Mesenchymal stem cell (in vitro differentiated cells and primary cell): ENCODE measurements around the gene MKS1.

Source experiments
- DNase-seq: peaks from one replicate; pipeline ENCODE4 v3.0.0-alpha.2; 2013
- H2AFZ ChIP-seq: one replicate; pipeline ENCODE4 v1.6.1; 2013; ENCODE audit warnings: low read depth, mild to moderate bottlenecking, control low read depth, inconsistent platforms, low read length, moderate library complexity
- H2AK5ac ChIP-seq: 2 replicates; pipeline ENCODE4 v1.6.1; 2013; ENCODE audit warnings: low read length, moderate library complexity, mild to moderate bottlenecking, inconsistent platforms; ENCODE audit not compliant: severe bottlenecking
- H2BK120ac ChIP-seq: one replicate; pipeline ENCODE4 v1.6.1; 2013; ENCODE audit warnings: low read depth, mild to moderate bottlenecking, inconsistent platforms, low read length, moderate library complexity
- H2BK12ac ChIP-seq, 2 experiments: one replicate each; pipeline ENCODE4 v1.6.1; 2013; ENCODE audit warnings: inconsistent platforms in 2 of 2, low read length in 2 of 2, mild to moderate bottlenecking in 2 of 2, moderate library complexity in 2 of 2, control low read depth in 1 of 2
- H2BK15ac ChIP-seq: one replicate; pipeline ENCODE4 v1.6.1; 2013; ENCODE audit warnings: mild to moderate bottlenecking, low read depth, inconsistent platforms; ENCODE audit not compliant: poor library complexity, severe bottlenecking
- H2BK5ac ChIP-seq: 2 replicates; pipeline ENCODE4 v1.6.1; 2013; ENCODE audit warnings: low read depth, mild to moderate bottlenecking, low read length, control low read depth, inconsistent platforms; ENCODE audit not compliant: poor library complexity, severe bottlenecking
- H3K14ac ChIP-seq, 2 experiments: one replicate each; pipeline ENCODE4 v1.6.1; 2013; ENCODE audit warnings: inconsistent platforms in 2 of 2, low read length in 2 of 2, control low read depth in 1 of 2, mild to moderate bottlenecking in 1 of 2, moderate library complexity in 1 of 2
- H3K18ac ChIP-seq, 2 experiments: one replicate each; pipeline ENCODE4 v1.6.1; 2013; ENCODE audit warnings: inconsistent platforms in 2 of 2, low read length in 2 of 2, control low read depth in 1 of 2, low read depth in 1 of 2, mild to moderate bottlenecking in 1 of 2
- H3K23ac ChIP-seq, 2 experiments: one replicate each; pipeline ENCODE4 v1.6.1; 2013; ENCODE audit warnings: inconsistent platforms in 2 of 2, low read length in 2 of 2, mild to moderate bottlenecking in 2 of 2, moderate library complexity in 2 of 2, control low read depth in 1 of 2
- H3K27ac ChIP-seq: 2 replicates; pipeline ENCODE4 v1.5.1; 2013; ENCODE audit warnings: mild to moderate bottlenecking, moderate library complexity, low read length, control low read depth, inconsistent platforms; ENCODE audit not compliant: poor library complexity, severe bottlenecking
- H3K27me3 ChIP-seq, 2 experiments: 2 replicates each; pipeline versions ENCODE4 v1.6.1 to v1.7.0; 2013; ENCODE audit warnings: low read length in 2 of 2, mild to moderate bottlenecking in 2 of 2, moderate library complexity in 2 of 2, control low read depth in 1 of 2, inconsistent platforms in 1 of 2; ENCODE audit not compliant: control insufficient read depth in 1 of 2, insufficient read depth in 1 of 2
- H3K36me3 ChIP-seq, 2 experiments: 2 replicates each; pipeline versions ENCODE4 v1.6.1 to v1.7.0; 2013; ENCODE audit warnings: low read length in 2 of 2, control low read depth in 1 of 2, inconsistent platforms in 1 of 2, low read depth in 1 of 2, mild to moderate bottlenecking in 1 of 2; ENCODE audit not compliant: insufficient read depth in 2 of 2, control insufficient read depth in 1 of 2
- H3K4ac ChIP-seq, 2 experiments: one replicate each; pipeline ENCODE4 v1.6.1; 2013; ENCODE audit warnings: inconsistent platforms in 2 of 2, low read length in 2 of 2, mild to moderate bottlenecking in 2 of 2, moderate library complexity in 2 of 2, control low read depth in 1 of 2, low read depth in 1 of 2
- H3K4me1 ChIP-seq: 2 replicates; pipeline ENCODE4 v1.6.1; 2013; ENCODE audit warnings: low read depth, low read length, control low read depth; ENCODE audit not compliant: control insufficient read depth, insufficient read depth
- H3K4me2 ChIP-seq: 2 replicates; pipeline ENCODE4 v1.6.1; 2013; ENCODE audit warnings: low read length, mild to moderate bottlenecking, inconsistent platforms; ENCODE audit not compliant: poor library complexity, severe bottlenecking
- H3K4me3 ChIP-seq, 2 experiments: 2 replicates each; pipeline versions ENCODE4 v1.5.1 to v1.7.0; 2013; ENCODE audit warnings: low read length in 2 of 2, mild to moderate bottlenecking in 2 of 2, control low read depth in 1 of 2, low read depth in 1 of 2; ENCODE audit not compliant: insufficient read depth in 1 of 2
- H3K79me1 ChIP-seq: replicated peaks from 2 replicates; pipeline ENCODE4 v1.6.1; 2013; ENCODE audit warnings: mild to moderate bottlenecking, control low read depth, low read length, inconsistent platforms; ENCODE audit not compliant: poor library complexity, severe bottlenecking
- H3K9ac ChIP-seq: 2 replicates; pipeline ENCODE4 v1.7.0; 2013; ENCODE audit warnings: mild to moderate bottlenecking, low read length, moderate library complexity
- H3K9me3 ChIP-seq: 2 replicates; pipeline ENCODE4 v1.7.0; 2013; ENCODE audit warnings: mild to moderate bottlenecking, low read length; ENCODE audit not compliant: control insufficient read depth
- H4K8ac ChIP-seq: one replicate; pipeline ENCODE4 v1.6.1; 2013; ENCODE audit warnings: inconsistent platforms, mild to moderate bottlenecking, low read length, moderate library complexity
- H4K91ac ChIP-seq: one replicate; pipeline ENCODE4 v1.6.1; 2013; ENCODE audit warnings: mild to moderate bottlenecking, low read length, inconsistent platforms
- WGBS: methylation state at CpG from one replicate; pipeline ENCODE4 v1.1.7; 2013; ENCODE audit warnings: mixed read lengths; 5-methylcytosine and 5-hydroxymethylcytosine counted together

MKS1 gene

DNA sequence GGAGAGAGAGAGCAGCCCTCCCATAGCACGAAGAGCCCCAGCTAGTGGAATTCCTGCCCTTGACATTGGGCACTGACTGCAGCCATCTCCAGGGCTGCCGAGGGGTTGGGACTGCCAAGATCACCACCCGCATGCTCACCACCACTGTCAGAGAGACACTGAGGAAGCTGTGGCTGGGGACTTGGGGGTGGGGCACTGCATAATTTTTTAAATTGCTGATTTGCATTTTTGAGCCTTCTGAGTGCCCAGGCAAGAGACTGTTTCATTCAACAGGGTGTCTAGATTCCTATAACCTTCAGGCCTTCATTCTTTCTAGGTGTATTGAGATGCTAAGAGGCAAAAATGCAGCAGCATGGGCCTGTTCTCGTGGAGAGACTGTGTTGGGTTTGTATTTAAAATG lies 35.5 kb downstream of the MKS1 start:
- no peak overlapping the region for H2BK5ac ChIP-seq
- H3K27ac ChIP-seq, result no peak overlapping the region
- H3K9ac ChIP-seq, result no peak overlapping the region
- no peaks in the 10 kb centered on the region for H3K9me3 ChIP-seq
- H3K4me1 ChIP-seq, result no peaks in the 10 kb centered on the region
- H3K14ac ChIP-seq, result no peak overlapping the region
- WGBS, result 72% methylated on average over 4 of the region's 4 CpGs
- H4K8ac ChIP-seq, result no peak overlapping the region
- H3K18ac ChIP-seq, result no peak overlapping the region
- no peak overlapping the region for H2BK120ac ChIP-seq
- H2BK12ac ChIP-seq, result no peak overlapping the region
- no peak for DNase-seq
- H3K79me1 ChIP-seq, result no peaks in the 10 kb centered on the region
- no peaks in the 10 kb centered on the region for H3K36me3 ChIP-seq
- no peak overlapping the region for H3K4ac ChIP-seq
- H3K27me3 ChIP-seq, result peaks cover 21 to 59% of the 10 kb centered on the region in 2 experiments
- no peak overlapping the region for H3K4me3 ChIP-seq
- H2AK5ac ChIP-seq, result no peak overlapping the region
- no peak overlapping the region for H2BK15ac ChIP-seq
- H2AFZ ChIP-seq, result no peak overlapping the region
- no peak overlapping the region for H3K4me2 ChIP-seq
- no peak overlapping the region for H3K23ac ChIP-seq
- H4K91ac ChIP-seq, result no peak overlapping the region

DNA sequence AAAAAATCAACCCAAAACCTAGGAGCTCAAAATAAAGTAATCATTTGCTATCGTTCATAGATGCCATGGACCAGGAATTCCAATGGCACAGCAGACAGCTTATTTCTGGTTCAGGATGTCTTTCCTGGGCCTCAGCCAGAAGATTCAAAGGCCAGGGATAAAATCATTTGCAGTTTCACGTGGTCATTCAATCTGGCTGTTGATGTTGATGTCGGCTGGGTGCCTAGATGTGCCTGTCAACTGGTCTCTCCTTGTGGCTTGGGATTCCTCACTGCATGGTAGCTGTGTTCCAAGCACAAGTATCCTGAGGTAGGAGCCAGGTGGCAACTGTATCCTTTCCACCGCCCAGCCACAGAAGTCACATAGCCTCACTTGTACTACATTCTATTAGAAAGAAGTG lies 37.3 kb downstream of the MKS1 start:
- no peak overlapping the region for H3K14ac ChIP-seq
- 79% methylated on average over 3 of the region's 4 CpGs for WGBS

DNA sequence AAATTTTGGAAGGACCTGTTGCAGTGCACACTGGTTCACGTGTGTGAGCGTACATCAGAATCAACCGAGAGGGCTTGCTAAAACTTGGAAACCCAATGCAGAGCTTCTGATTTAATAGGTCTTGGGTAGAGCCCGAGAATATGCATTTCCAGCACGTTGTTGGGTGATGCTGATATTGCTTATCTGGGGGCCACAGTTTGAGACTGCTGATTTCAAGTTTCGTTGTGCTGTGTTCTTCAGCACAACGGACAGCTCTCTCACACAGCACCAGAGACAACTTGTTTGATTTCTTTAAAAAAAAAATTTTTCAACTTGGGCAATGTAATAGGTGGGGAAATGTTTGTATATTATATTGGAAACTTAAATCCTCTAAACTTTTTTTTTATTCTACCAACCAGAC lies 42.9 kb downstream of the MKS1 start:
- Histone ChIP-seq H2BK15ac (no peak overlapping the region), H3K23ac (no peak overlapping the region), H2AFZ (no peak overlapping the region), H3K4me1 (no peaks in the 10 kb centered on the region), H3K4ac (no peak overlapping the region), H2AK5ac (no peak overlapping the region), H4K91ac (no peak overlapping the region), H2BK5ac (no peak overlapping the region), H3K9me3 (no peaks in the 10 kb centered on the region), H3K79me1 (no peaks in the 10 kb centered on the region), H3K18ac (no peak overlapping the region), H3K14ac (no peak overlapping the region), H3K27ac (no peak overlapping the region), H4K8ac (no peak overlapping the region), H2BK12ac (no peak overlapping the region), H3K4me2 (no peak overlapping the region), H3K36me3 (no peaks in the 10 kb centered on the region), H3K4me3 (no peak overlapping the region), H2BK120ac (no peak overlapping the region), H3K27me3 (peaks cover 13 to 55% of the 10 kb centered on the region in 2 experiments), H3K9ac (no peak overlapping the region)
- peak; percentile 11 for DNase-seq
- WGBS, result 41% methylated on average over 5 of the region's 7 CpGs

More for the DNA sequence above, 37.3 kb downstream of the MKS1 start:
- Histone ChIP-seq H4K91ac (no peak overlapping the region), H4K8ac (no peak overlapping the region), H3K27me3 (peaks cover 14 to 51% of the 10 kb centered on the region in 2 experiments), H2AK5ac (no peak overlapping the region), H3K9me3 (no peaks in the 10 kb centered on the region), H3K4me2 (no peak overlapping the region), H3K27ac (no peak overlapping the region), H3K4me3 (no peak overlapping the region), H2BK12ac (no peak overlapping the region), H2AFZ (no peak overlapping the region), H2BK5ac (no peak overlapping the region), H3K4ac (no peak overlapping the region), H3K4me1 (no peaks in the 10 kb centered on the region), H3K36me3 (no peaks in the 10 kb centered on the region), H2BK15ac (no peak overlapping the region), H2BK120ac (no peak overlapping the region), H3K79me1 (no peaks in the 10 kb centered on the region), H3K18ac (no peak overlapping the region), H3K23ac (no peak overlapping the region), H3K9ac (no peak overlapping the region)
- no peak for DNase-seq

DNA sequence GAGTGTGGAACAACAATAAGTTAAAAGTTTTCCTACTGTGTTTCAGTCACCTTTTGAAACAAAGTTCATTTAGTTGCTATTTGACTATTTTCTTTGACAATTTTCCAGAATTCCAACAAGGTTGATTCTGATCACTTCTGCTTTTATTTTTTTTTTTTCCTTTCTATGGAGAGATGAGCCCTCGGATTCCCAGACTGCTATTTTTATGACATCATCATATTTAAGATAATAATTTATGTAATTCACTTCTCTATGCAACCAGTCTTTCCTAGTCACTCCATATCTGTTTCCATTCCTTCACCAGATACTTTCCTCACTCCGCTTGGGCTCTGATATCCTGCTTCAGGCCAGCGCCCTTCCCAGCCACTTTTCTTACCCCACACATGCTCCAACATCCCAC lies 44.2 kb downstream of the MKS1 start:
- H4K91ac ChIP-seq, result no peak overlapping the region
- peaks cover 11 to 51% of the 10 kb centered on the region in 2 experiments for H3K27me3 ChIP-seq

More for the DNA sequence above, 44.2 kb downstream of the MKS1 start:
- Histone ChIP-seq H3K4me3 (no peak overlapping the region), H2BK15ac (no peak overlapping the region), H2BK5ac (no peak overlapping the region), H2BK120ac (no peak overlapping the region), H3K4me1 (no peaks in the 10 kb centered on the region), H3K27ac (no peak overlapping the region), H3K18ac (no peak overlapping the region), H3K4me2 (no peak overlapping the region), H3K9ac (no peak overlapping the region), H4K8ac (no peak overlapping the region), H2AFZ (no peak overlapping the region), H2AK5ac (no peak overlapping the region), H3K14ac (no peak overlapping the region), H3K79me1 (no peaks in the 10 kb centered on the region), H3K23ac (no peak overlapping the region), H3K9me3 (no peaks in the 10 kb centered on the region), H2BK12ac (no peak overlapping the region), H3K4ac (no peak overlapping the region), H3K36me3 (no peaks in the 10 kb centered on the region)
- WGBS, result 49% methylated on average over 2 of the region's 3 CpGs
- no peak for DNase-seq
